MM.1S (cell line): Measurements from ENCODE around the gene KIF25.

ENCODE experiments used
- DNase-seq: peaks from one replicate; pipeline ENCODE4 v3.0.0-alpha.2; 2015
- H2AFZ ChIP-seq: fragments of 300-600 bp; sonication (generic); 2 replicates; pipeline ENCODE4 v1.6.0; 2016; ENCODE audit warnings: antibody characterized with exemption, low read length
- H3F3A ChIP-seq: fragments of 300-600 bp; sonication (generic); 2 replicates; pipeline ENCODE4 v1.6.1; 2016; ENCODE audit warnings: mild to moderate bottlenecking, antibody characterized with exemption, low read length, moderate library complexity, mixed read lengths; ENCODE audit not compliant: insufficient read depth
- H3K27ac ChIP-seq: fragments of 300-600 bp; sonication (generic); 2 replicates; pipeline ENCODE4 v1.5.1; 2016; ENCODE audit warnings: mild to moderate bottlenecking, low read length
- H3K27me3 ChIP-seq: fragments of 300-600 bp; sonication (generic); replicated peaks from 2 replicates; pipeline ENCODE4 v1.6.0; 2016; ENCODE audit warnings: low read length; ENCODE audit not compliant: insufficient read depth
- H3K36me3 ChIP-seq: fragments of 300-600 bp; sonication (generic); replicated peaks from 2 replicates; pipeline ENCODE4 v1.6.1; 2016; ENCODE audit warnings: mild to moderate bottlenecking, low read length, mixed read lengths; ENCODE audit not compliant: insufficient read depth
- H3K4me1 ChIP-seq: fragments of 300-600 bp; sonication (generic); 2 replicates; pipeline ENCODE4 v1.6.1; 2016; ENCODE audit warnings: low read length, mixed read lengths
- H3K4me2 ChIP-seq: fragments of 300-600 bp; sonication (generic); 2 replicates; pipeline ENCODE4 v1.6.0; 2016; ENCODE audit warnings: low read depth, low read length
- H3K4me3 ChIP-seq: fragments of 300-600 bp; sonication (generic); 2 replicates; pipeline ENCODE4 v1.5.1; 2016; ENCODE audit warnings: low read length, mixed read lengths
- H3K79me2 ChIP-seq: fragments of 300-600 bp; sonication (generic); 2 replicates; pipeline ENCODE4 v1.6.1; 2016; ENCODE audit warnings: mixed run types, low read length, mixed read lengths
- H3K9ac ChIP-seq: fragments of 300-600 bp; sonication (generic); 2 replicates; pipeline ENCODE4 v1.6.1; 2016; ENCODE audit warnings: low read length, mixed read lengths
- H3K9me2 ChIP-seq: fragments of 300-600 bp; sonication (generic); replicated peaks from 2 replicates; pipeline ENCODE4 v1.6.1; 2016; ENCODE audit warnings: mild to moderate bottlenecking, low read length, mixed read lengths; ENCODE audit not compliant: insufficient read depth
- H3K9me3 ChIP-seq: fragments of 300-600 bp; sonication (generic); replicated peaks from 2 replicates; pipeline ENCODE4 v1.6.1; 2016; ENCODE audit warnings: mild to moderate bottlenecking, low read length, mixed read lengths; ENCODE audit not compliant: insufficient read depth
- H4K20me1 ChIP-seq: fragments of 300-600 bp; sonication (generic); 2 replicates; pipeline ENCODE4 v1.6.1; 2016; ENCODE audit warnings: mild to moderate bottlenecking, low read length, moderate library complexity, mixed read lengths; ENCODE audit not compliant: insufficient read depth
- CTCF ChIP-seq: fragments of 300-600 bp; sonication (generic); IDR thresholded peaks from 2 replicates; pipeline ENCODE4 v1.5.1; 2016; ENCODE audit warnings: antibody characterized with exemption, low read length, mixed read lengths
- EZH2 ChIP-seq: fragments of 300-600 bp; sonication (generic); optimal IDR thresholded peaks from 2 replicates; pipeline ENCODE3; 2017; ENCODE audit warnings: low read depth, mild to moderate bottlenecking, antibody characterized with exemption, low read length, mixed read lengths
- EZH2phosphoT487 ChIP-seq: fragments of 300-600 bp; sonication (generic); IDR thresholded peaks from 2 replicates; pipeline ENCODE4 v1.6.1; 2018; ENCODE audit warnings: antibody characterized with exemption, low read length

KIF25 gene

GRCh38 chr6:167954151-167954550, 43.3 kb upstream of the KIF25 start:
- no peaks in the 10 kb centered on the region for H3F3A ChIP-seq
- H3K4me2 ChIP-seq = no peak overlapping the region
- DNase-seq = no peak
- no peak overlapping the region for H3K27ac ChIP-seq
- H3K27me3 ChIP-seq = no peaks in the 10 kb centered on the region
- no peaks in the 10 kb centered on the region for H3K36me3 ChIP-seq
- no peak overlapping the region for H3K9ac ChIP-seq
- H3K4me3 ChIP-seq = no peak overlapping the region
- no peak overlapping the region for H2AFZ ChIP-seq
- no peaks in the 10 kb centered on the region for H3K79me2 ChIP-seq
- H3K4me1 ChIP-seq = no peaks in the 10 kb centered on the region
- TF ChIP-seq EZH2 (no peak), EZH2phosphoT487 (no peak), CTCF (no peak)
- no peaks in the 10 kb centered on the region for H3K9me3 ChIP-seq
- H4K20me1 ChIP-seq = no peaks in the 10 kb centered on the region
- H3K9me2 ChIP-seq = no peaks in the 10 kb centered on the region

GRCh38 chr6:167956491-167956890, 41.0 kb upstream of the KIF25 start:
- Histone ChIP-seq H3K9me3 (no peaks in the 10 kb centered on the region), H2AFZ (no peak overlapping the region), H3F3A (no peaks in the 10 kb centered on the region), H3K27ac (no peak overlapping the region), H4K20me1 (no peaks in the 10 kb centered on the region), H3K36me3 (no peaks in the 10 kb centered on the region), H3K4me2 (no peak overlapping the region), H3K27me3 (no peaks in the 10 kb centered on the region), H3K9me2 (no peaks in the 10 kb centered on the region), H3K4me1 (no peaks in the 10 kb centered on the region), H3K9ac (no peak overlapping the region), H3K79me2 (no peaks in the 10 kb centered on the region), H3K4me3 (no peak overlapping the region)
- TF ChIP-seq CTCF (no peak), EZH2phosphoT487 (no peak), EZH2 (no peak)
- DNase-seq = no peak

- no peaks in the 10 kb centered on the region for H3K4me1 ChIP-seq
These were observed 40.4 kb upstream of the KIF25 start for GRCh38 chr6:167956983-167957492.

More at GRCh38 chr6:167956983-167957492, 40.4 kb upstream of the KIF25 start:
- Histone ChIP-seq H3K9ac (no peak overlapping the region), H2AFZ (no peak overlapping the region), H3K27ac (no peak overlapping the region), H3F3A (no peaks in the 10 kb centered on the region), H3K79me2 (no peaks in the 10 kb centered on the region), H3K27me3 (no peaks in the 10 kb centered on the region), H3K9me3 (no peaks in the 10 kb centered on the region), H3K4me3 (no peak overlapping the region), H3K9me2 (no peaks in the 10 kb centered on the region), H3K36me3 (no peaks in the 10 kb centered on the region), H4K20me1 (no peaks in the 10 kb centered on the region), H3K4me2 (no peak overlapping the region)
- no peak for TF ChIP-seq CTCF
- TF ChIP-seq EZH2 = no peak
- no peak for TF ChIP-seq EZH2phosphoT487
- no peak for DNase-seq
